Thymus (tissue), 11 donors: ENCODE data around the gene TNFRSF9. TPM values are rescaled to one million over a fixed set of nuclear protein-coding genes. Genes with fewer than 3 reads are reported as not detected.
"Not testable (repeated sequence)": the region's sequence is repeated elsewhere in the genome, so short reads cannot be mapped to it uniquely, and the experiment has no call there.

Experiments
- DNase-seq, 9 donors: peaks; one replicate each; pipeline ENCODE4 v3.0.0-alpha.2; 2013; ENCODE audit warnings: low spot score in 9 of 9, low read depth in 6 of 9, missing footprints in 1 of 9
- H3K27ac ChIP-seq, 2 donors: one replicate each; pipeline ENCODE4 v1.5.1; 2013; ENCODE audit warnings: control low read depth in 1 of 2, low read depth in 1 of 2, low read length in 1 of 2, mild to moderate bottlenecking in 1 of 2, moderate library complexity in 1 of 2
- H3K27me3 ChIP-seq, 2 donors: one replicate each; pipeline ENCODE4 v1.5.1; 2013; ENCODE audit warnings: low read length in 1 of 2; ENCODE audit not compliant: control insufficient read depth in 2 of 2, insufficient read depth in 1 of 2
- H3K36me3 ChIP-seq, 2 donors: one replicate each; pipeline ENCODE4 v1.5.1; 2013; ENCODE audit warnings: low read length in 1 of 2, mild to moderate bottlenecking in 1 of 2, moderate library complexity in 1 of 2; ENCODE audit not compliant: control insufficient read depth in 2 of 2, insufficient read depth in 2 of 2
- H3K4me1 ChIP-seq, 2 donors: one replicate each; pipeline ENCODE4 v1.5.1; 2013; ENCODE audit warnings: low read length in 2 of 2; ENCODE audit not compliant: control insufficient read depth in 2 of 2, insufficient read depth in 2 of 2
- H3K4me3 ChIP-seq, 2 donors: one replicate each; pipeline ENCODE4 v1.5.1; 2013; ENCODE audit warnings: low read length in 2 of 2, control low read depth in 1 of 2, mild to moderate bottlenecking in 1 of 2
- H3K9me3 ChIP-seq, 2 donors: one replicate each; pipeline ENCODE4 v1.5.1; 2013; ENCODE audit warnings: low read length in 1 of 2, mild to moderate bottlenecking in 1 of 2; ENCODE audit not compliant: control insufficient read depth in 2 of 2, insufficient read depth in 1 of 2
- WGBS: extraction: QIAGEN DNeasy Blood & Tissue Kit; methylation state at CpG from one replicate; pipeline ENCODE4 v1.1.7; 2013; 5-methylcytosine and 5-hydroxymethylcytosine counted together
- polyA plus RNA-seq: library from polyadenylated mRNA; stranded (reverse); fragments of 200-250 nt; gene quantifications from one replicate; pipeline ENCODE4 v1.2.3, GENCODE V29; 2013
- total RNA-seq: library from RNA; stranded (reverse); fragments of 120-200 nt; gene quantifications from one replicate; pipeline ENCODE4 v1.2.4, GENCODE V29; 2013
- donor health status: healthy.

The TNFRSF9 gene
- total and polyA plus RNA-seq, 2 donors = 9.0 to 12.0 TPM

- Histone ChIP-seq H3K9me3 (no peaks in the 10 kb centered on the region), H3K4me1 (no peaks in the 10 kb centered on the region), H3K4me3 (no peak overlapping the region), H3K27me3 (peaks cover 0 to 2% of the 10 kb centered on the region in 2 donors), H3K27ac (no peak overlapping the region), H3K36me3 (no peaks in the 10 kb centered on the region)
- no peak for DNase-seq
- 91% methylated on average over 15 of the region's 15 CpGs for WGBS
Observed at GRCh38 chr1:7932524-7933138, 8.0 kb downstream of the TNFRSF9 start.

GRCh38 chr1:7931446-7931812 lies 9.2 kb downstream of the TNFRSF9 start:
- DNase-seq = no peak
- H3K9me3 ChIP-seq = no peaks in the 10 kb centered on the region
- no peaks in the 10 kb centered on the region for H3K4me1 ChIP-seq
- no peaks in the 10 kb centered on the region for H3K36me3 ChIP-seq
- H3K4me3 ChIP-seq = no peak overlapping the region
- H3K27ac ChIP-seq = no peak overlapping the region
- peaks cover 0 to 2% of the 10 kb centered on the region in 2 donors for H3K27me3 ChIP-seq
- 52% methylated on average over 2 of the region's 2 CpGs for WGBS

GRCh38 chr1:7930645-7931445 lies 9.8 kb downstream of the TNFRSF9 start:
- WGBS = 69% methylated on average over 15 of the region's 15 CpGs
- DNase-seq = no peak
- Histone ChIP-seq H3K27ac (no peak overlapping the region), H3K4me1 (no peaks in the 10 kb centered on the region), H3K36me3 (no peaks in the 10 kb centered on the region), H3K27me3 (peaks cover 0 to 2% of the 10 kb centered on the region in 2 donors), H3K9me3 (no peaks in the 10 kb centered on the region), H3K4me3 (no peak overlapping the region)

- 90% methylated on average over 7 of the region's 7 CpGs for WGBS
- DNase-seq = no peak
- Histone ChIP-seq H3K27ac (no peak overlapping the region), H3K4me3 (no peak overlapping the region), H3K4me1 (no peaks in the 10 kb centered on the region), H3K9me3 (no peaks in the 10 kb centered on the region), H3K36me3 (no peaks in the 10 kb centered on the region), H3K27me3 (peaks cover 0 to 2% of the 10 kb centered on the region in 2 donors)
Observed at GRCh38 chr1:7929637-7930036, 11.0 kb downstream of the TNFRSF9 start.

- Histone ChIP-seq H3K36me3 (no peaks in the 10 kb centered on the region), H3K27me3 (peaks cover 0 to 2% of the 10 kb centered on the region in 2 donors), H3K9me3 (no peaks in the 10 kb centered on the region), H3K27ac (no peak overlapping the region), H3K4me1 (no peaks in the 10 kb centered on the region), H3K4me3 (no peak overlapping the region)
- DNase-seq = no peak
- WGBS = 95% methylated on average over 4 of the region's 4 CpGs
Observed at GRCh38 chr1:7928247-7928646, 12.4 kb downstream of the TNFRSF9 start.

- DNase-seq, H3K27ac ChIP-seq, H3K9me3 ChIP-seq, H3K36me3 ChIP-seq, H3K4me3 ChIP-seq, H3K27me3 ChIP-seq, H3K4me1 ChIP-seq: not testable (repeated sequence)
- 84% methylated on average over 8 of the region's 8 CpGs for WGBS
Observed at GRCh38 chr1:7927061-7927460, 13.6 kb downstream of the TNFRSF9 start.

- H3K36me3 ChIP-seq = no peaks in the 10 kb centered on the region
- H3K27ac ChIP-seq = no peak overlapping the region
- H3K4me1 ChIP-seq = no peaks in the 10 kb centered on the region
- WGBS = 95% methylated on average over 6 of the region's 6 CpGs
- H3K27me3 ChIP-seq = no peaks in the 10 kb centered on the region
- no peak for DNase-seq
- no peak overlapping the region for H3K4me3 ChIP-seq
- no peaks in the 10 kb centered on the region for H3K9me3 ChIP-seq
Observed at GRCh38 chr1:7922301-7922700, 18.3 kb downstream of the TNFRSF9 start.

GRCh38 chr1:7921796-7922195 lies 18.8 kb downstream of the TNFRSF9 start:
- 95% methylated on average over 7 of the region's 7 CpGs for WGBS
- H3K27me3 ChIP-seq = no peaks in the 10 kb centered on the region
- H3K27ac ChIP-seq = no peak overlapping the region
- DNase-seq = no peak
- no peaks in the 10 kb centered on the region for H3K4me1 ChIP-seq
- no peak overlapping the region for H3K4me3 ChIP-seq
- H3K9me3 ChIP-seq = no peaks in the 10 kb centered on the region
- H3K36me3 ChIP-seq = no peaks in the 10 kb centered on the region

- WGBS = 90% methylated on average over 5 of the region's 5 CpGs
- Histone ChIP-seq H3K36me3 (no peaks in the 10 kb centered on the region), H3K4me1 (no peaks in the 10 kb centered on the region), H3K9me3 (no peaks in the 10 kb centered on the region), H3K27ac (no peak overlapping the region), H3K27me3 (no peaks in the 10 kb centered on the region), H3K4me3 (no peak overlapping the region)
- no peak for DNase-seq
Observed at GRCh38 chr1:7919880-7920279, 20.8 kb downstream of the TNFRSF9 start.
